ENCODE measurements around the gene CABLES1. TPM values are rescaled to one million over a fixed set of nuclear protein-coding genes. Genes with fewer than 3 reads are reported as not detected.

CABLES1 gene
- total RNA-seq, 1 donor from 2014 or later: 2.3 TPM

GRCh38 chr18:23177433-23178072 is 42.3 kb downstream of the CABLES1 start:
- DNase-seq (ENCODE audit: low read depth, low spot score): no peak
- H3K36me3 Mint-ChIP-seq (ENCODE audit: low read depth): no peaks in the 10 kb centered on the region
- TF ChIP-seq CTCF (conservative IDR thresholded peaks at IDR 0.05): no peak
- H3K9me3 Mint-ChIP-seq: no peaks in the 10 kb centered on the region
- H3K4me3 Mint-ChIP-seq: no peak overlapping the region
- no peaks in the 10 kb centered on the region for H3K27me3 Mint-ChIP-seq (ENCODE audit: low read depth)
- H3K4me1 Mint-ChIP-seq: no peaks in the 10 kb centered on the region
- H3K27ac Mint-ChIP-seq (ENCODE audit: unreplicated experiment): no peak overlapping the region

- DNase-seq (ENCODE audit: low read depth, low spot score): no peak
- peaks cover 2% of the 10 kb centered on the region for H3K4me1 Mint-ChIP-seq
- no peak for TF ChIP-seq CTCF (conservative IDR thresholded peaks at IDR 0.05)
- no peaks in the 10 kb centered on the region for H3K36me3 Mint-ChIP-seq (ENCODE audit: low read depth)
- no peaks in the 10 kb centered on the region for H3K9me3 Mint-ChIP-seq
- H3K27ac Mint-ChIP-seq (ENCODE audit: unreplicated experiment): no peak overlapping the region
- no peak overlapping the region for H3K4me3 Mint-ChIP-seq
- no peaks in the 10 kb centered on the region for H3K27me3 Mint-ChIP-seq (ENCODE audit: low read depth)
Measured at GRCh38 chr18:23178201-23178600, 42.9 kb downstream of the CABLES1 start.

- H3K4me3 Mint-ChIP-seq: no peak overlapping the region
- no peak for DNase-seq (ENCODE audit: low read depth, low spot score)
- no peak overlapping the region for H3K27ac Mint-ChIP-seq (ENCODE audit: unreplicated experiment)
- no peaks in the 10 kb centered on the region for H3K27me3 Mint-ChIP-seq (ENCODE audit: low read depth)
- H3K36me3 Mint-ChIP-seq (ENCODE audit: low read depth): no peaks in the 10 kb centered on the region
- H3K4me1 Mint-ChIP-seq: peaks cover 3% of the 10 kb centered on the region
- no peak for TF ChIP-seq CTCF (conservative IDR thresholded peaks at IDR 0.05)
- H3K9me3 Mint-ChIP-seq: no peaks in the 10 kb centered on the region
Measured at GRCh38 chr18:23178661-23179081, 43.4 kb downstream of the CABLES1 start.

- no peak overlapping the region for H3K4me3 Mint-ChIP-seq
- peaks cover 3% of the 10 kb centered on the region for H3K4me1 Mint-ChIP-seq
Measured at GRCh38 chr18:23179416-23179815, 44.1 kb downstream of the CABLES1 start.

GRCh38 chr18:23181547-23181946 is 46.3 kb downstream of the CABLES1 start:
- no peak overlapping the region for H3K4me3 Mint-ChIP-seq
- no peak overlapping the region for H3K27ac Mint-ChIP-seq (ENCODE audit: unreplicated experiment)
- H3K9me3 Mint-ChIP-seq: no peaks in the 10 kb centered on the region
- TF ChIP-seq CTCF (conservative IDR thresholded peaks at IDR 0.05): no peak
- H3K27me3 Mint-ChIP-seq (ENCODE audit: low read depth): no peaks in the 10 kb centered on the region
- peaks cover 3% of the 10 kb centered on the region for H3K4me1 Mint-ChIP-seq
- no peaks in the 10 kb centered on the region for H3K36me3 Mint-ChIP-seq (ENCODE audit: low read depth)
- DNase-seq (ENCODE audit: low read depth, low spot score): no peak

More at GRCh38 chr18:23179416-23179815, 44.1 kb downstream of the CABLES1 start:
- Mint-ChIP-seq H3K9me3 (no peaks in the 10 kb centered on the region), H3K36me3 (ENCODE audit: low read depth) (no peaks in the 10 kb centered on the region), H3K27me3 (ENCODE audit: low read depth) (no peaks in the 10 kb centered on the region), H3K27ac (ENCODE audit: unreplicated experiment) (no peak overlapping the region)
- no peak for TF ChIP-seq CTCF (conservative IDR thresholded peaks at IDR 0.05)
- DNase-seq (ENCODE audit: low read depth, low spot score): no peak

All from neural crest cell (in vitro differentiated cells).